ENCODE data around the gene CARMIL3. TPM values are rescaled to one million over a fixed set of nuclear protein-coding genes. Genes with fewer than 3 reads are reported as not detected.

CARMIL3 gene
- total RNA-seq, 1 donor from 2014 or later, result not detected

DNA sequence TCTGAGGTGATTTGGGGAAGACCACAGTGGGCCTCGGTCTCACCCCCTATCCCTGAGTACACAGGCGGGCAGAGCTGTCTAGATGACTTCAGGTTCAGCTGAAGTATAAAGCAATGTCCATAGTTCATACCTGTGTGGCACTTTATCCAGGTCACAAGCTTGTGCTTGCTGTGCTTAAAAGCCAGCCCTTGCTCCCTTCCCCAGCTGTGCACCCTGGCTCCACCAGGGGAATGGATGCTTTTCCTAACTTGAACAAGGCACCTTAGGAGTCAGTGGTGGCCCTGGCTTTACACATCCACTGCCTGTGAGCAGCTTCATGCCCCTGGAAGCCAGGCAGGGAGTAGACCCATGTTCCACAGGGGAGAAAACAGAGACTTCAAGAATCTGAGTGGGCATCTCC, 5.5 kb downstream of the CARMIL3 start:
- H3K27me3 ChIP-seq (ENCODE audit: control insufficient read depth, insufficient read depth, low read length), result peaks cover 6% of the 10 kb centered on the region
- TF ChIP-seq, protein P1, sequence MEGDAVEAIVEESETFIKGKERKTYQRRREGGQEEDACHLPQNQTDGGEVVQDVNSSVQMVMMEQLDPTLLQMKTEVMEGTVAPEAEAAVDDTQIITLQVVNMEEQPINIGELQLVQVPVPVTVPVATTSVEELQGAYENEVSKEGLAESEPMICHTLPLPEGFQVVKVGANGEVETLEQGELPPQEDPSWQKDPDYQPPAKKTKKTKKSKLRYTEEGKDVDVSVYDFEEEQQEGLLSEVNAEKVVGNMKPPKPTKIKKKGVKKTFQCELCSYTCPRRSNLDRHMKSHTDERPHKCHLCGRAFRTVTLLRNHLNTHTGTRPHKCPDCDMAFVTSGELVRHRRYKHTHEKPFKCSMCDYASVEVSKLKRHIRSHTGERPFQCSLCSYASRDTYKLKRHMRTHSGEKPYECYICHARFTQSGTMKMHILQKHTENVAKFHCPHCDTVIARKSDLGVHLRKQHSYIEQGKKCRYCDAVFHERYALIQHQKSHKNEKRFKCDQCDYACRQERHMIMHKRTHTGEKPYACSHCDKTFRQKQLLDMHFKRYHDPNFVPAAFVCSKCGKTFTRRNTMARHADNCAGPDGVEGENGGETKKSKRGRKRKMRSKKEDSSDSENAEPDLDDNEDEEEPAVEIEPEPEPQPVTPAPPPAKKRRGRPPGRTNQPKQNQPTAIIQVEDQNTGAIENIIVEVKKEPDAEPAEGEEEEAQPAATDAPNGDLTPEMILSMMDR (IDR thresholded peaks at IDR 0.05; ENCODE audit: insufficient read depth, low read length, severe bottlenecking), result no peak
- H3K36me3 ChIP-seq (ENCODE audit: control insufficient read depth, insufficient read depth, low read length), result no peaks in the 10 kb centered on the region
- no peak overlapping the region for H3K4me3 ChIP-seq (ENCODE audit: low read depth, low read length)
- DNase-seq (ENCODE audit: low read depth), result no peak
- no peak for FAIRE-seq

DNA sequence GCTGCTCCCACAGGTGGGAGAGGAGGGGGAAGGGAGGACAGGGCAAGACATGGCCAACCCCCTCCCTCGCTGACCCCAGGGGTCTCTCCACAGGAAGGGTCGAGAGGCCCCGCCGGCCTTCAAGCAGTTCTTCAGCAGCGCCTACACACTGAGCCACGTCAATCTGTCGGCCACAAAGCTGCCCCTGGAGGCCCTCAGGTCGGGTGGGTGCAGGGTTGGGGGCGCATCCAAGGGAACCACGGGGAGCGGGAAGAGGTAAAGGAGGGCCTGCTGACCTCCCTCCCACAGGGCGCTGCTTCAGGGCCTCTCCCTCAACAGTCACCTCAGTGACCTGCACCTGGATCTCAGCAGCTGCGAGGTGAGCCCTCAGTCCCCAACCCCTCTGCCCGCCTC, 6.1 kb downstream of the CARMIL3 start:
- DNase-seq (ENCODE audit: low read depth) (no peak), FAIRE-seq (no peak)
- Histone ChIP-seq H3K36me3 (ENCODE audit: control insufficient read depth, insufficient read depth, low read length) (no peaks in the 10 kb centered on the region), H3K27me3 (ENCODE audit: control insufficient read depth, insufficient read depth, low read length) (peaks cover 6% of the 10 kb centered on the region), H3K4me3 (ENCODE audit: low read depth, low read length) (no peak overlapping the region)
- TF ChIP-seq, protein P1 (IDR thresholded peaks at IDR 0.05; ENCODE audit: insufficient read depth, low read length, severe bottlenecking), result no peak

DNA sequence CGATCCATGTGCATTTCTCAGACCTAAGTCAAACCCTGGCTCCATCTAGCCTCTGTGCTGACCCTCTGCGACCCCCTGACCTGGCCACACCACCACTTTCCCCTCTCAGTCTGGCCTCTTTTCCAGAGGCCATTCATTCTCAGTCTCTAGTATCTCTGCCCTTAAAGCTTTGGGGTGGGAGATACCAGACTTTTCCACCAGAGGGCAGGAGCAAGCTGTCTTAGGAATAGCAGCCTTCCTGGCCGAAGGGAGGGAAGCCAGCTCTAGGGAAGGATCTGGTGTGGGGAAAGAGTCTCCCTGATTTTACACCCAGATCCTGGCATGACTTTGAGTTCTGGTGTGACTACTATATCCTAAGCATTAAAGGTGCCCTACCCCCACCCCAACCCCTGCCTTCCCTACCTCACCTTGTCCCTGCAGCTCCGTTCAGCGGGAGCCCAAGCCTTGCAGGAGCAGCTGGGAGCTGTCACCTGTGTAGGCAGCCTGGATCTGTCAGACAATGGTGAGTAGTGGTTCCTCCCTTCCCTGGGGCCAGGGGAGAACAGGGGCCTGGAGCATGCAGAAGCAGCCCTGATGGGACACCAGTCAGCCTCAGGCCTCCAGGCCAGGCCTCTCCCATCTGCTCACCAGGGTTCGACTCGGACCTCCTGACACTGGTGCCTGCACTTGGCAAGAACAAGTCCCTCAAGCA, 6.6 kb downstream of the CARMIL3 start:
- Histone ChIP-seq H3K27me3 (ENCODE audit: control insufficient read depth, insufficient read depth, low read length) (peaks cover 6% of the 10 kb centered on the region), H3K36me3 (ENCODE audit: control insufficient read depth, insufficient read depth, low read length) (no peaks in the 10 kb centered on the region), H3K4me3 (ENCODE audit: low read depth, low read length) (no peak overlapping the region)
- peak; percentile 34 for DNase-seq (ENCODE audit: low read depth)
- TF ChIP-seq, protein P1 (IDR thresholded peaks at IDR 0.05; ENCODE audit: insufficient read depth, low read length, severe bottlenecking), result peak; percentile 54
- no peak for FAIRE-seq

- H3K36me3 ChIP-seq (ENCODE audit: control insufficient read depth, insufficient read depth, low read length), result no peaks in the 10 kb centered on the region
- H3K4me3 ChIP-seq (ENCODE audit: low read depth, low read length), result no peak overlapping the region
- DNase-seq (ENCODE audit: low read depth) (no peak), FAIRE-seq (no peak)
- TF ChIP-seq, protein P1 (IDR thresholded peaks at IDR 0.05; ENCODE audit: insufficient read depth, low read length, severe bottlenecking), result no peak
- peaks cover 6% of the 10 kb centered on the region for H3K27me3 ChIP-seq (ENCODE audit: control insufficient read depth, insufficient read depth, low read length)
Observed at GRCh38 chr14:24058951-24059475, 7.2 kb downstream of the CARMIL3 start.

- H3K4me3 ChIP-seq (ENCODE audit: low read depth, low read length), result no peak overlapping the region
- DNase-seq (ENCODE audit: low read depth), result no peak
- H3K36me3 ChIP-seq (ENCODE audit: control insufficient read depth, insufficient read depth, low read length), result no peaks in the 10 kb centered on the region
- peaks cover 6% of the 10 kb centered on the region for H3K27me3 ChIP-seq (ENCODE audit: control insufficient read depth, insufficient read depth, low read length)
- no peak for FAIRE-seq
- TF ChIP-seq, protein P1 (IDR thresholded peaks at IDR 0.05; ENCODE audit: insufficient read depth, low read length, severe bottlenecking), result no peak
Observed at GRCh38 chr14:24059841-24060388, 8.1 kb downstream of the CARMIL3 start.

Data from bronchial epithelial cell (primary cell).